H1 (cell line): Measurements from ENCODE around the gene TJP3. TPM values are rescaled to one million over a fixed set of nuclear protein-coding genes. Genes with fewer than 3 reads are reported as not detected.

Experiments used
- CTCF ChIA-PET: fragments of 300-600 bp; sonication (Branson Sonifier 250); formaldehyde crosslinking; loops from one replicate; lab custom pipeline; 2021; ENCODE audit not compliant: partially characterized antibody; lab: Charles Lee
- POLR2A ChIA-PET: fragments of 300-600 bp; sonication (Branson Sonifier 250); formaldehyde crosslinking; loops from one replicate; lab custom pipeline; 2021; ENCODE audit warnings: inconsistent platforms; ENCODE audit not compliant: partially characterized antibody; lab: Charles Lee
- DNase-seq, 2 experiments: peaks; one replicate each; pipeline versions ENCODE4 v3.0.0 to v3.0.0-alpha.2; 2010 to 2022; ENCODE audit warnings: low spot score in 2 of 2, low read depth in 1 of 2, mixed read lengths in 1 of 2
- FAIRE-seq: peaks from 2 replicates; lab custom pipeline; 2011; peaks lifted over from hg19 to GRCh38; lab: Jason Lieb, UNC
- H2AFZ ChIP-seq: 2 replicates; pipeline ENCODE4 v1.8.1; 2012; ENCODE audit warnings: low read length, inconsistent platforms
- H2AK5ac ChIP-seq: 2 replicates; pipeline ENCODE4 v1.6.1; 2013; ENCODE audit warnings: low read depth, low read length
- H2BK120ac ChIP-seq: replicated peaks from 2 replicates; pipeline ENCODE3; 2013; ENCODE audit warnings: low read depth, low read length, inconsistent platforms
- H2BK12ac ChIP-seq: 2 replicates; pipeline ENCODE4 v1.6.1; 2013; ENCODE audit warnings: low read depth, low read length
- H2BK15ac ChIP-seq: 2 replicates; pipeline ENCODE4 v1.6.1; 2013; ENCODE audit warnings: low read length
- H2BK20ac ChIP-seq: 2 replicates; pipeline ENCODE4 v1.6.1; 2013; ENCODE audit warnings: low read length
- H2BK5ac ChIP-seq: 2 replicates; pipeline ENCODE4 v1.6.1; 2013; ENCODE audit warnings: low read depth, low read length
- H3K14ac ChIP-seq: 2 replicates; pipeline ENCODE4 v1.6.1; 2013; ENCODE audit warnings: inconsistent platforms; ENCODE audit not compliant: insufficient read length
- H3K18ac ChIP-seq: 2 replicates; pipeline ENCODE4 v1.6.1; 2013; ENCODE audit warnings: low read length; ENCODE audit errors: extremely low read depth
- H3K23ac ChIP-seq: 2 replicates; pipeline ENCODE4 v1.6.1; 2013; ENCODE audit warnings: inconsistent platforms; ENCODE audit not compliant: insufficient read length
- H3K23me2 ChIP-seq: 2 replicates; pipeline ENCODE4 v1.6.1; 2013; ENCODE audit warnings: low read depth, low read length
- H3K27ac ChIP-seq: 2 replicates; pipeline ENCODE4 v1.6.1; 2011; ENCODE audit warnings: low read depth, low read length, inconsistent platforms
- H3K27me3 ChIP-seq, 4 experiments: replicated peaks in 1 of 4; 1 replicate in 1 of 4; 2 replicates in 3 of 4; pipeline versions ENCODE4 v1.6.1 to v1.8.1; 2011 to 2013; ENCODE audit warnings: low read length in 3 of 4, mild to moderate bottlenecking in 3 of 4, inconsistent platforms in 2 of 4, mixed read lengths in 2 of 4, moderate library complexity in 1 of 4; ENCODE audit not compliant: control insufficient read depth in 3 of 4, insufficient read depth in 3 of 4; ENCODE audit errors: extremely low read depth in 1 of 4
- H3K36me3 ChIP-seq, 4 experiments: 2 replicates each; pipeline versions ENCODE4 v1.6.1 to v1.8.1; 2011 to 2013; ENCODE audit warnings: mild to moderate bottlenecking in 4 of 4, low read length in 3 of 4, moderate library complexity in 2 of 4, control low read depth in 1 of 4, inconsistent platforms in 1 of 4; ENCODE audit not compliant: insufficient read depth in 4 of 4, control insufficient read depth in 2 of 4
- H3K4ac ChIP-seq: replicated peaks from 2 replicates; pipeline ENCODE3; 2013; ENCODE audit warnings: low read length, low read depth, mixed read lengths, inconsistent platforms; ENCODE audit not compliant: insufficient read length
- H3K4me1 ChIP-seq, 4 experiments: replicated peaks in 1 of 4; 1 replicate in 1 of 4; 2 replicates in 3 of 4; pipeline versions ENCODE4 v1.6.1 to v1.8.1; 2011 to 2013; ENCODE audit warnings: low read length in 3 of 4, inconsistent platforms in 2 of 4, mixed read lengths in 1 of 4; ENCODE audit not compliant: insufficient read depth in 4 of 4, control insufficient read depth in 3 of 4
- H3K4me2 ChIP-seq, 2 experiments: 2 replicates each; pipeline versions ENCODE4 v1.6.1 to v1.8.1; 2011 to 2013; ENCODE audit warnings: low read depth in 2 of 2, low read length in 2 of 2, control low read depth in 1 of 2, inconsistent platforms in 1 of 2, mild to moderate bottlenecking in 1 of 2; ENCODE audit not compliant: insufficient read depth in 1 of 2
- H3K4me3 ChIP-seq, 4 experiments: fragments of 200-600, 300-600 bp in 1 of 4; sonication (generic), shearing (Covaris generic), sonication (Bioruptor Twin) in 1 of 4; 2 replicates each; pipeline versions ENCODE4 v1.5.1 to v1.8.1; 2011 to 2016; ENCODE audit warnings: low read length in 4 of 4, low read depth in 3 of 4, control low read depth in 2 of 4, inconsistent platforms in 2 of 4, mild to moderate bottlenecking in 2 of 4, mixed read lengths in 1 of 4, moderate library complexity in 1 of 4; ENCODE audit not compliant: insufficient read depth in 2 of 4; ENCODE audit errors: extremely low read depth in 1 of 4
- H3K56ac ChIP-seq: replicated peaks from 2 replicates; pipeline ENCODE3; 2013; ENCODE audit warnings: low read depth, mild to moderate bottlenecking, mixed read lengths, low read length, inconsistent platforms; ENCODE audit not compliant: insufficient read length
- H3K79me1 ChIP-seq: 2 replicates; pipeline ENCODE4 v1.6.1; 2013; ENCODE audit warnings: low read depth, low read length, control low read depth
- H3K79me2 ChIP-seq, 2 experiments: 2 replicates each; pipeline versions ENCODE4 v1.6.1 to v1.8.1; 2012 to 2013; ENCODE audit warnings: low read length in 2 of 2, mild to moderate bottlenecking in 2 of 2, inconsistent platforms in 1 of 2; ENCODE audit not compliant: insufficient read depth in 2 of 2, control insufficient read depth in 1 of 2
- H3K9ac ChIP-seq, 4 experiments: replicated peaks in 1 of 4; 1 replicate in 1 of 4; 2 replicates in 3 of 4; pipeline versions ENCODE4 v1.6.1 to v1.8.1; 2011 to 2013; ENCODE audit warnings: low read depth in 3 of 4, low read length in 3 of 4, control low read depth in 2 of 4, mild to moderate bottlenecking in 2 of 4, moderate library complexity in 2 of 4, inconsistent platforms in 1 of 4; ENCODE audit errors: extremely low read depth in 1 of 4
- H3K9me3 ChIP-seq, 2 experiments: 2 replicates each; pipeline versions ENCODE4 v1.6.1 to v1.8.1; 2012 to 2013; ENCODE audit warnings: mild to moderate bottlenecking in 2 of 2, moderate library complexity in 2 of 2, control low read depth in 1 of 2, inconsistent platforms in 1 of 2, low read depth in 1 of 2, low read length in 1 of 2, mixed read lengths in 1 of 2; ENCODE audit not compliant: insufficient read depth in 2 of 2
- H4K20me1 ChIP-seq, 2 experiments: replicated peaks in 1 of 2; 2 replicates each; pipeline versions ENCODE3 to v1.8.1; 2011 to 2013; ENCODE audit warnings: inconsistent platforms in 2 of 2, low read length in 2 of 2, mild to moderate bottlenecking in 1 of 2; ENCODE audit not compliant: insufficient read depth in 2 of 2, control insufficient read depth in 1 of 2
- H4K5ac ChIP-seq: 2 replicates; pipeline ENCODE4 v1.6.1; 2013; ENCODE audit warnings: low read length, low read depth, mixed read lengths, inconsistent platforms; ENCODE audit not compliant: insufficient read length
- H4K8ac ChIP-seq: 2 replicates; pipeline ENCODE4 v1.8.0; 2013; ENCODE audit warnings: mild to moderate bottlenecking, moderate library complexity, low read length, inconsistent platforms; ENCODE audit not compliant: insufficient read depth; ENCODE audit errors: extremely low read depth
- H4K91ac ChIP-seq: replicated peaks from 2 replicates; pipeline ENCODE3; 2013; ENCODE audit warnings: low read length, mixed read lengths, inconsistent platforms; ENCODE audit not compliant: insufficient read length
- E2F6 ChIP-seq: IDR thresholded peaks from 2 replicates; pipeline ENCODE4 v1.6.1; 2012; ENCODE audit warnings: inconsistent platforms
- GABPA ChIP-seq: IDR thresholded peaks from 2 replicates; pipeline ENCODE4 v1.6.1; 2011; ENCODE audit warnings: mild to moderate bottlenecking, low read length, moderate library complexity, borderline replicate concordance; ENCODE audit not compliant: insufficient read depth
- JUND ChIP-seq: IDR thresholded peaks from 2 replicates; pipeline ENCODE4 v1.6.1; 2011; ENCODE audit warnings: mild to moderate bottlenecking, improper control_type of control experiment, low read length
- KDM4A ChIP-seq: IDR thresholded peaks from one replicate; pipeline ENCODE4 v1.7.1; 2012; ENCODE audit warnings: low read depth, mild to moderate bottlenecking, moderate library complexity, low read length, inconsistent platforms; ENCODE audit not compliant: severe bottlenecking
- POLR2A ChIP-seq, 2 experiments: IDR thresholded peaks; 1 replicate in 1 of 2; 2 replicates in 1 of 2; pipeline ENCODE4 v1.6.1; 2011; ENCODE audit warnings: low read depth in 2 of 2, low read length in 2 of 2, mild to moderate bottlenecking in 2 of 2; ENCODE audit errors: control extremely low read depth in 1 of 2
- POLR2AphosphoS5 ChIP-seq: IDR thresholded peaks from 2 replicates; pipeline ENCODE4 v1.6.1; 2011; ENCODE audit warnings: low read depth, low read length
- RBBP5 ChIP-seq: IDR thresholded peaks from 2 replicates; pipeline ENCODE4 v1.7.1; 2012; ENCODE audit warnings: low read depth, mild to moderate bottlenecking, inconsistent platforms, low read length, moderate library complexity, borderline replicate concordance
- SAP30 ChIP-seq: fragments of 300-600 bp; sonication (generic); IDR thresholded peaks from 2 replicates; pipeline ENCODE4 v1.7.1; 2012; ENCODE audit warnings: low read length, moderate library complexity, mild to moderate bottlenecking, inconsistent platforms; ENCODE audit not compliant: insufficient read depth, insufficient replicate concordance
- SP4 ChIP-seq: IDR thresholded peaks from 2 replicates; pipeline ENCODE4 v1.6.1; 2012; ENCODE audit warnings: low read length, inconsistent platforms
- TAF7 ChIP-seq: optimal IDR thresholded peaks from 2 replicates; pipeline ENCODE3; 2011; ENCODE audit warnings: low read depth, mild to moderate bottlenecking, inconsistent platforms, low read length, moderate library complexity, borderline replicate concordance
- ZNF274 ChIP-seq: IDR thresholded peaks from 2 replicates; pipeline ENCODE4 v1.7.0; 2012; ENCODE audit warnings: low read length, borderline replicate concordance; ENCODE audit errors: extremely low read depth
- WGBS, 2 experiments: shearing (Covaris generic) in 1 of 2; methylation state at CpG; one replicate each; pipeline versions ENCODE4 v1.1.6 to v1.1.7; 2013 to 2015; ENCODE audit warnings: low lambda C conversion rate in 2 of 2, mixed read lengths in 2 of 2, inconsistent platforms in 1 of 2, low coverage in 1 of 2, missing lambda C conversion rate in 1 of 2; ENCODE audit not compliant: insufficient replicate concordance in 2 of 2, insufficient coverage in 1 of 2, insufficient read length in 1 of 2; ENCODE audit errors: extremely low coverage in 1 of 2, missing lambda C conversion rate in 1 of 2; 5-methylcytosine and 5-hydroxymethylcytosine counted together
- polyA plus RNA-seq, 7 experiments: library from polyadenylated mRNA; depleted of rRNA in 3 of 7; stranded (reverse) in 5 of 7; unstranded in 2 of 7; fragments of >200 nt in 5 of 7; fragments of 200-250 nt in 2 of 7; gene quantifications; 1 replicate in 5 of 7; 2 replicates in 1 of 7; 4 replicates in 1 of 7; pipeline versions ENCODE4 v1.2.1 to v1.2.3, GENCODE V29; 2011 to 2013; ENCODE audit warnings: missing spikeins in 2 of 7, mixed read lengths in 2 of 7
- total RNA-seq: library from RNA; stranded (reverse); fragmentation: NEBNext Ultra II Directional; extraction: Animal tissue kit (Norgen Biotek cat#: 25700); gene quantifications from 2 replicates; pipeline ENCODE4 v1.2.1, GENCODE V29; 2021

The TJP3 gene
- total and polyA plus RNA-seq, 2 of the 8 experiments (the other 6 are each of a cell fraction or from before 2014, with no cell fraction given) = 17.1 to 26.1 TPM

- Histone ChIP-seq H3K36me3 (peaks cover 0 to 26% (median 12%) of the 10 kb centered on the region in 4 experiments; a peak in 4 of 8 replicates), H3K14ac (no peak overlapping the region), H3K79me2 (no peaks in the 10 kb centered on the region), H3K27me3 (no peaks in the 10 kb centered on the region), H3K4me1 (no peaks in the 10 kb centered on the region), H3K23ac (no peak overlapping the region), H2BK20ac (no peak overlapping the region), H4K20me1 (peaks cover 0 to 6% of the 10 kb centered on the region in 2 experiments), H3K56ac (no peak overlapping the region), H4K5ac (no peak overlapping the region), H2BK5ac (no peak overlapping the region), H3K4ac (no peak overlapping the region), H4K8ac (no peak overlapping the region), H3K18ac (no peak overlapping the region), H3K9ac (no peak overlapping the region), H2AK5ac (no peak overlapping the region), H3K4me2 (no peak overlapping the region), H2BK12ac (no peak overlapping the region), H4K91ac (no peak overlapping the region), H3K23me2 (no peaks in the 10 kb centered on the region), H3K4me3 (no peak overlapping the region), H2BK120ac (no peak overlapping the region), H3K9me3 (no peaks in the 10 kb centered on the region), H3K79me1 (no peaks in the 10 kb centered on the region), H3K27ac (no peak overlapping the region), H2BK15ac (no peak overlapping the region), H2AFZ (no peak overlapping the region)
- FAIRE-seq (no peak), DNase-seq (no peak)
- ChIA-PET CTCF (interaction anchor here (1.0 to 1.8 kb wide), 4 partner anchors 19 to 72 kb away, joined by 3 to 5 read pairs (median 4); no protein-coding TSS in a partner anchor), POLR2A (interaction anchor here (0.7 to 1.6 kb wide), 2 partner anchors 9 to 12 kb away, joined by 3 to 6 read pairs; partner anchors contain the start of gene MRPL54)
- 86% methylated on average over 2 of the region's 2 CpGs; no CpG with 5 or more reads in 1 of the 2 experiments for WGBS, 2 experiments
- TF ChIP-seq RBBP5 = no peak
- no peak for TF ChIP-seq GABPA
- TF ChIP-seq JUND = no peak
- no peak for TF ChIP-seq POLR2A (IDR thresholded peaks at IDR 0.05; ENCODE audit: control extremely low read depth in 1 of 2, low read depth in 2 of 2, low read length in 2 of 2)
- no peak for TF ChIP-seq KDM4A
- no peak for TF ChIP-seq SAP30
- TF ChIP-seq ZNF274 = no peak
- no peak for TF ChIP-seq E2F6
- no peak for TF ChIP-seq TAF7
- no peak for TF ChIP-seq SP4
- no peak for TF ChIP-seq POLR2AphosphoS5
Observed at GRCh38 chr19:3750211-3750610, 42.0 kb downstream of the TJP3 start.
